NCI-H2081 treated with DMSO at 0.1 percent for 48 hours (cell line): Measurements from ENCODE around the gene TRUB2.
"Not testable (repeated sequence)": the region's sequence is repeated elsewhere in the genome, so short reads cannot be mapped to it uniquely, and the experiment has no call there.

Source experiments
- DNase-seq: peaks from one replicate; lab custom pipeline; 2025; lab: John Stamatoyannopoulos, UW

Gene TRUB2

DNA sequence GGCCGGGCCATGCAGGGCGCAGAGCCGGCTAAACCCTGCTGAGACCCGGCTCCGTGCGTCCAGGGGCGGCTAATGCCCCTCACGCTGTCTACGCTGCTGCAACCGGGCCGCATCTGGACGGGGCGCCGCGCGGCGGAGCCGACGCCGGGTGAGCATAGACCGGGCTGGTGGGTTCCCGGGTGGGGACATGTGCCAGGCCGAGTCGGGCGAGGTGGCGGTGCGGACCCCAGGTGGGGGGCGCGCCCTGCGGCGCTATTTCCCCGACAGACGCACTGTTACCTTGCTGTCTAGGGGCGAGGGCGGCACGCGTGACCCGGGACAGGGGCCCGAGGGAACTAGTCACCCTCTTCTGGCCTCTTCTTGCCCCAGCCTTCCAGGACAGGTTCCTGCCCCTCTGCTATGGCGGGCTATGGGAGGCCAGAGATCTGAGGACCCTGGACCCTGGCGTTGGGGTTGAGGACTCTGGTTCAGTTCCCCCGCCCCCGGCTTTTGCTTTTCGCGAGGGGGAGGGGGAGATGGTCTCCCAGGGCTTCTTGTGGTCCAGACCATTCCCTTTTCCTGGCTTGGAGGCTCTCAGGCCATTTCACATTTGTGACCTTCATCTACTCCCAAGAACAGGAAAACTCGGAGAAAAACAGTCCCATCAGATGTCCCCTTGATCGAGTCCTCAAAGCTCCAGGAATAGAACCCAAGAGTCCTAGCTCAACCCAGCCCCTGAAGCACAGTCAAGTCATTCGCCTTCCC is 18.6 kb upstream of the TRUB2 start:
- DNase-seq = no peak

DNA sequence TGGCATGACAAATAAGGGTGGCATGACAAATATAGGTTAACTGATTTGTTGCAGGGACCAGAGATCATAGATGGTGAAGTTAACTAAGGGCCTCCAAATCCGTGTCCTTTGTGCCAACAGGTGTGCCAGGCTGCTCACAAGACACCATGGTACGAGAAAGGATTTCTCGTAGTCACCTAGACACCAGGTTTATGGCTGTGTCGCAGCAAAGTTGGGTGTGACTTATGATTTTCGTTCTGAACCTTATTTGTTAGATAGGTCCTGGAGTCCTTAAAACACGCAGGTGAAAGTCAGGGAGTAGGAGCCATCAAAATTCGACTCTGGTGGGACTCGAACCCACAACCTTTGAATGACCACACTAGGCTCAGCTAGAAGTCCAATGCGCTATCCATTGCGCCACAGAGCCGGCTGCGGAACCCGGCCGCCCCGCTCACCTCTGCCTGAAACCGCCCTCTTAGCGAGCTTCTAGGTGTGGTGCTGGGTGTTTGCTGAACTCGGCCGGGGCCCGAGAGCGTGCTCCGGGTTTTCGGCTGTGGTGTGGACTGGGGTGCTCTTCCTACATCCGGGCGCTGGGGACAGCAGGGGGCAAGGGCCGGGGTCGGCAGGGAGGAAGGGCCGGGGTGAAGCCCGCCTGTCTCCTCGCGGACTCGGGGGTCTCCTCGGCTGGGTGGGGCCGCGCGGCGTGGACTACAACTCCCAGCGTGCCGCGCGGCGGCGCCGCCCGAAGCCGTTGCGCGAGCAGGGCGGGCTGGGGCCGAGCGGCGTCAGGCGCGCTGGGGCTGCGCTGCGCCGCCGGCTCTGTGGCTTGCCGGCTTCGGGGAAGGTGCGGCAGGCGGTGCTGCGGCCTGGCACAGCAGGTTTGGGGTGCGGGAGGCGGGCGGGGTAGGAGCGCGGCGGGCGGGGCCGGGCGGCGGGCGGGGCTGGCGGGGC is 17.8 kb upstream of the TRUB2 start, which contains the start of gene SLC27A4:
SLC27A4 (plus strand) TSS at position 767 of the 930 bp plus-strand sequence. CDS start 2,606 bp downstream, outside the sequence.
- peak; percentile 31 for DNase-seq

DNA sequence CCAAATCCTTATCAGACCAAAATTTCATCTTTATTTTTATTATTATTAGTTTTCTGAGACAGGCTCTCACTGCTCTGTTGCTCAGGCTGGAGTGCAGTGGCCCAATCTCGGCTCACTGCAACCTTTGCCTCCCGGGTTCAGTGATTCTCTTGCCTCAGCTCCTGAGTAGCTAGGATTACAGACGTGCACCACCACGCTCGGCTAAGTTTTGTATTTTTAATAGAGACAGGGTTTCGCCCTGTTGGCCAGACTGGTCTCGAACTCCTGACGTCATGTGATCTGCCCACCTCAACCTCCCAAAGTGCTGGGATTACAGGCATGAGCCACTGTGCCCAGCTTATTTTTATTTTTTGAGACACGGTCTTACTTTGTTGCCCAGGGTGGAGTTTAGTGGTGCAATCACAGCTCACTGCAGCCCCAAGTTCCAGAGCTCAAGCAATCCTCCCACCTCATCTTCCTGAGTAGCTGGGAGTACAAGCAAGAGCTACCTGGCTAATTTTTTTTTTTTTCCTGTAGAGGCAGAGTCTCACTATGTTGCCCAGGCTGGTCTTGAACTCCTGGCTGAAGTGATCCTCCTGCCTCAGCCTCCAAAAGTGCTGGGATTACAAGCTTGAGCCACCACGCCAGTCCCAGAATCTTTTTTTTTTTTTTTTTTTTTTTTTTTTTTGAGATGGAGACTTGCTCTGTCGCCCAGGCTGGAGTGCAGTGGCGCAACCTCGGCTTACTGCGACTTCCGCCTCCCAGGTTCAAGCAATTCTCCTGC is 16.8 kb upstream of the TRUB2 start:
- DNase-seq = not testable (repeated sequence)

DNA sequence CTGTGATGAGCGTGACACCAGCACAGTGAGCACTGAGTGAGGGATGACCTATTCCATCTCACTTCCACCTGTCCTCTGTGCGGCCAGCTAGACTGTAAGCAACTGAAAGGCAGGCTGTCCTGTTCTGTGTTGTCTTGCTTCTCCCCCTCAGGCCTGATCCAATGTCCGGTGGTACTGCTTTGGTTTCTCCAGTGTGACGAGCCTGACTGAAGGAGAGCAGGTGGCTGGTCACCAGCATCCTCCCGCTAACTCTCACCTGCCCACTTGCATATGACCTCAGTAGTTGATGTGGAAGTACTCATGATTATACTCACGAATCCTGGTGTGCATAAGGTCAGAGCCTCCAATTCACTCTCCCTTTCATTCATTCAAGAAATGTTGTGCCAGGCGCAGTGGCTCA is 15.7 kb upstream of the TRUB2 start:
- DNase-seq = no peak

DNA sequence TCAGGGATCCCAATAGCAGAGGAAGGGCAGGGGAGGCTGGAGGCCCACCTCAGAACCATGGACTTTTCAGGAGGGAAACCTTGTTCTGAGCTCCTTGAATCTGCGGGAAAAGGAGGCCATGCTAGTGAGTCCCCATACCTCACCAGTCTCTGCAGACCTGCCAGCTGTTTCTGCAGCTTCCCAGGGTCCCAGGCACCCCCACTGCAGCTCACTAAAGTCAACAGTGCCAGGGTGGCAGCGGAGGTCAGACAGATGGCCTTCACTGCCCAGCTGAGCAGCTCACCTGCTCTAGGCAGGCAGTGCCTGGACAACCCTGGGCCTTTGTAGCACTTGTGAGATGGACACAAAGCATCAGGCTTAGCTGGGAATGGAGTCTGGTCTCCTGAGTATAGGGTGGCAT is 13.7 kb upstream of the TRUB2 start:
- no peak for DNase-seq

DNA sequence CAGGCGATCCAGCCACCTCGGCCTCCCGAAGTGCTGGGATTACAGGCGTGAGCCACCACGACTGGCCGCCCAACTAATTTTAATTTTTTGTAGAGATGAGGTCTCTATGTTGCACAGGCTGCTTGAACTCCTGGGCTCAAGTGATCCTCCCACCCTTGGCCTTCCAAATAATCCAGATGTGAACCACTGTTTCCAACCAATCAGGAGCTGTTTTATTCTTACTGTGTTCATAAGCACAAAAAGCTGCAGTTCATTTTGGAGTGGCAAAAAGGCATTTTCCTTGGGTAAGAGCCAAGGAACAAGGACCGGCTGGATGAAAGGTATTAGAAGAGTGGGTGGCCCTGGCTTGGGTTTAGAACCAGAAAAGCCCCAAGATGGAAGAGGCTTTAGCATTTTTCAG is 12.9 kb upstream of the TRUB2 start:
- no peak for DNase-seq

GRCh38 chr9:128333451-128333869 is 11.2 kb upstream of the TRUB2 start:
- no peak for DNase-seq

DNA sequence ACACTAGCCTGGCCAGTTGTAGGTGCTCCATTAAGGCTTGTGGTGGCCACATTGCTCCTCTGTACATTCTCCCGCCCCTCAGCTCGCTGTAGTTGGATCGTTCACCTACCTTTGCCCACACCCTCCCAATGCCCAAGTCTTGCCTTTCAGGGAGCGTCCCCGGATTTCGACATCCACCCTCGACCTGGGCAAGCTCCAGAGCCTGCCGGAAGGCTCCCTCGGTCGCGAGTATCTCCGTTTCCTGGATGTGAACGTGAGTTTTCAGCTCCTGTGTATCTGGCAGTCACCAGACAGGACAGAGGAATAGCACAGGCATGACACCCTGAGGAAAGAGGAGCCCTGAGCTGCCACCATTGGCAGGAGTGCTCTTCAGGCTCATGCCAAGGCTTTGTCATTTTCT is 3.4 kb upstream of the TRUB2 start:
- DNase-seq = no peak

DNA sequence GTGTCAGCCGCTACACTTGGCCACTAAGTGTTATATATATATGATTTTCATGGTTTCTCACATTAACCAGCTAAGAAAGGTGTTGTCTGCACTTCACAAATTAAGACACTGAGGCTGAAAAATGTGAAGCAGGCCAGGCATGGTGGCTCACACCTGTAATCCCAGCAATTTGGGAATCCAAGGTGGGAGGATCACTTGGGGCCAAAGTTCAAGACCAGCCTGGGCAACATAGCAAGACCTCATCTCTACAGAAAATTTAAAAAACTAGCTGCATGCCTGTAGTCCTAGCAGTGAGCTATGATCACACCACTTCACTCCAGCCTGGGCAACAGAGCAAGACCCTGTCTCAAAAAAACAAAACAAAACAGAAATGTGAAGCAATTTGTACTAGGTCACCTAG is 2.2 kb upstream of the TRUB2 start:
- DNase-seq = no peak

DNA sequence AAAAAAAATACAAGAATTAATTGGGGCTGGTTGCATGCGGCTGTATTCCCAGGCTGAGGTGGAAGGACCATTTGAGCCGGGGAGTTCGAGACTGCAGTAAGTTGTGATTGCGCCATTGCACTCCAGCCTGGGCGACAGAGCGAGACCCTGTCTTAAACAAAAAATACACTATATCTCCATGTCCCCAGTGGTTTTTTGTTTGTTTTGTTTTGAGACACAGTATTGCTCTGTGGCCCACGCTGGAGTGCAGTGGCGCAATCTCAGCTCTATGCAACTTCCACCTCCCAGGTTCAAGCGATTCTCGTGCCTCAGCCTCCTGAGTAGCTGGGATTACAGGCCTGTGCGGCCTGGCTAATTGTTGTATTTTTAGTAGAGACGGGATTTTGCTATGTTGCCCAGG is 1.5 kb upstream of the TRUB2 start:
- DNase-seq = no peak

DNA sequence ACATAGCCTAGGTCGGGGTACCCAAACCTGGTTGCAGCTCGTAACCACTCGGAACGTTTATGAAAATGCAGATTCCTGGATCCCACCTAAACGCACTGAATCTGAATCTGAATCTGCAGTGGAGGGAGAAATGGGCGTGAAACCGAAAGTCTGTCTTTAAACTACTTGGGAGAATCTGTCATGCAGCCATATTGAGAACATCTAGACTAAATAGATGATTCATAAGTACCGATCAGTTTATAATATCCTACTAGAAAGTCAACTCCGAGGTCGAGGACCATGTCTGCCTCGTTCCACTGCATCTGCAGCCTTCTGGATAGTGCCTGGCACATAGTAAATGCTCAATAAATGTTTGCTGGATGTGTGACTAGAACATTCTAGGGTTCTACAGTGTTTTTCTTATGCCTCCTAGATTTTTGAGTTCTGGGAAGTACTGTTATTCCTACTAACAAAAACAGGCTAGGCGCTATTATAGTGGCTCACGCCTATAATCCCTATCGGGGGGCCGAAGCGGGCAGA is 1.0 kb upstream of the TRUB2 start:
- no peak for DNase-seq

DNA sequence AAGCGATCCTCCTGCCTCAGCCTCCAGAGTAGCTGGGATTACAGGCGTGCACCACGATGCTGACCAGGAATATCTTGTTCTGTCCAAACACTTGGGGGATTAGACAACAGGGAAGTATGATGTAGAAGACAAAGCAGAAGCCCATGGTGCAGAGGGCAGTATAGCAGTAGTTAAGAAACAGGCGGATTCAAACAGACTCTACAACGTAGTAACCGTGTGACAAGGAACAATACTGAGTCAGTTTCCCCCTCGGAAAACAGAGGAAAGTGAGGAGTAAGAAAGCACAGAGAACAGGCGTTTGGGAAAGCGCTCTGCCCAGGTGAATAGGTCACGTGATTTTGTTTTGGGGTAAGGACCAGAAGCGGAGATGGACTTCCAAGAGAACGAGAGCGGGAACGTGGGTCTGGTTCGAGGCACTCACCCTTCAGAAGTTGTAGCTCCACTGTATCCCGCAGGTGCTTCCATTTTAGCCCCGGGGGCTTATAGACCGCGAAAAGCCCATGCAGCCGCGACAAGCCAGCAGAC is 306 bp downstream of the TRUB2 start:
- DNase-seq = peak; percentile 51

DNA sequence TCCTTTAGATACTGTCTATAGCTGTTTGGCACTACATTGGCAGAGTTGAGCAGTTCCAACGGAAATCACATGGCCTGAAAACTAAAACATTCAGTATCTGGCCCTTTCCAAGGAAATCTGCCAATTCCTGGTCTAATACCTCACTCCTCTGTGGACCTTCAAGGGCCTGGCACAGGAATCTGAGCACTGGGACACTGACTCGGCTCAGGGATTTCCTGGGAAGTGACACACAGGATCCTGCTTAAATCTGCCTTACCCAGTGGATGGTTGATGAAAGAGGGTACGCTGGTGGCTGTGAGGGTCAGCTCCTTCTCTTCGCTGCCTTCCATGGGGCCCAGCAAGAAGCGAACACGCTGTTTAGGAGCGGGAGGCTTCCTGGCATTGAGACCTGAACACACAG is 904 bp downstream of the TRUB2 start:
- no peak for DNase-seq

- no peak for DNase-seq
Observed at GRCh38 chr9:128317629-128318028, 4.6 kb downstream of the TRUB2 start.

GRCh38 chr9:128316421-128316820 is 5.8 kb downstream of the TRUB2 start:
- no peak for DNase-seq

- DNase-seq = no peak
Observed at GRCh38 chr9:128314697-128315096, 7.5 kb downstream of the TRUB2 start.

DNA sequence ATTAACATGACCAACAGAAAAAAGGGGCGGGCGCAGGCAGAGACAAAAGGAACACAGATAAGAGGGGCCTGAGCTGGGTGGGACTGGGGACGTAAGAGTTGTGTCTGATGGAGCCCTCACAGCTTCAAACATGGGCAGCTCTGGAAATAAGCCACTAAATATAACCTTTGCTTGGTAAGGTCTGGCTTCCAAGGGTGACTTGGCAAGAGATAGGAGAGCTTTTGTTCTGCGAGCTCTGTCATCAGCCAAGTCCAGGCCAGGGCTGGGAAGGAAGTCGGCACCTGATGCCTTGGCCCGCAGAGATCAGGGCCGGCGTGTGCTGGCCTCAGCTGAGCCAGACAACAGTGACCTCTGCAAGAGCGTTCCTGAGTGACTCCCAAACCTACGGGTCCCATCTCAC is 11.8 kb downstream of the TRUB2 start:
- no peak for DNase-seq

DNA sequence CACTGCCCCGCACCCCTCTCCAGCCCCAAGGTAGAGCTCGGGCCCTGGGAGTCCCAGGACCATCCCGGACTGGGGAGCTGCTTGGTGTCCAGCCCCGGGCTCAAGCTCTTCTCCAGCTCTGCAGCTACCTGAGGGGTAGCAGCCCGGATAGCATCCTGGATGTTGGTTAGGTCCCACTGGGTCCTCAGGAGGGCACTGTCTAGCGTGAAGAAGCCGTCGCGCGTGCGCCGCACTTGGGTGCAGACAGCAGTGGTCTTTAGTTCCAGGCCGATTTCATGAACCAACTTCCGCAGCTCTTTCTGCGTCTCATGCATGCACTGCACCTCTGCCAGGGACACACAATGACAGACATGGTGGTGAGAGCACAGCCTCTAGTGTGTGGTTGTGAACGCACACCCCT is 12.7 kb downstream of the TRUB2 start:
- no peak for DNase-seq

- no peak for DNase-seq
Observed at GRCh38 chr9:128304971-128305288, 17.3 kb downstream of the TRUB2 start.

DNA sequence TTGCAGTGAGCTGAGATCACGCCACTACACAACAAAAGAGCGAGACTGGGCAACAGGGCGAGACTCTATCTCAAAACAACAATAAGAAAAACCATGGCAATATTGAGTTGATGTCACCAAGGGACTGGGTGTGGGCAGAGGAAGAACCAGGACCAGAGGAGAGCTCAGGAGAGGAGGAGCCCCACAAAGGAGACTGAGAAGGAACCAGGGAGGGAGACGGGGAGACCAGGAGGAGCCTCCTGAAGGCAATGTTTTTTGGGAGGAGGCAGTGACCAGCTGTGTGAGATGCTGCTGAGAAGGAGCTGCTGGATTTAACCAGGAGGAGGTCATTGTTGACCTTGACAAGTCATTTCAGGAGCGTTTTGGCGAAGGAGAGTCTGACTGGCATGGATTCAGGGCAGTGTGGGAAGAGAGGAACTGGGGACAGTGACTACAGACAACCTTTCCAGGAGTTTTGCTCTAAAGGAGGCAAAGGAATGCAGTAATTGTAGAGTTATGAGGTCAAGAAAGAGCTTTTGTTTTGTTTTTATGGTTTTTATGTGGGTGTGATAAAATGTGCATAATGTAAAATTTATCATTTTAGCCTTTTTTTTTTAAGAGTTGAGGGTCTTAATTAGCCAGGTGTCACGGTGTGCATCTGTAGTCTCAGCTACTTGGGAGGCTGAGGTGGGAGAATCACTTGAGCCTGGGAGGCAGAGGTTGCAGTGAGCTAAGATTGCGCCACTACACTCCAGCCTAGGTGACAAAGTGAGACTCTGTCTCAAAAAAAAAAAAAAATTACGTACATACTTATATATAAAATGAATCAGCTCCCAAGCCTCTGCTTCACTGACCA is 17.9 kb downstream of the TRUB2 start:
- DNase-seq = no peak
